ENCODE measurements around the gene WHRN.

WHRN gene

GRCh38 chr9:114492991-114493390 lies 12.3 kb downstream of the WHRN start:
- TF ChIP-seq MAX (IDR thresholded peaks at IDR 0.05; ENCODE audit: low read depth, low read length) (no peak), POLR2A (IDR thresholded peaks at IDR 0.05; ENCODE audit: extremely low read depth, insufficient read length) (no peak), MYC (IDR thresholded peaks at IDR 0.05; ENCODE audit: low read depth, low read length) (no peak), CTCF (IDR thresholded peaks at IDR 0.05; ENCODE audit: low read depth, low read length) (no peak)
- no peak for DNase-seq (ENCODE audit: low read depth)
- no peak overlapping the region for H3K4me3 ChIP-seq (ENCODE audit: low read depth, low read length)

GRCh38 chr9:114491430-114492003 lies 13.8 kb downstream of the WHRN start:
- H3K4me3 ChIP-seq (ENCODE audit: low read depth, low read length): no peak overlapping the region

GRCh38 chr9:114489928-114490327 lies 15.3 kb downstream of the WHRN start:
- no peak overlapping the region for H3K4me3 ChIP-seq (ENCODE audit: low read depth, low read length)
- TF ChIP-seq MAX (IDR thresholded peaks at IDR 0.05; ENCODE audit: low read depth, low read length) (no peak), CTCF (IDR thresholded peaks at IDR 0.05; ENCODE audit: low read depth, low read length) (no peak), POLR2A (IDR thresholded peaks at IDR 0.05; ENCODE audit: extremely low read depth, insufficient read length) (no peak), MYC (IDR thresholded peaks at IDR 0.05; ENCODE audit: low read depth, low read length) (no peak)
- DNase-seq (ENCODE audit: low read depth): no peak

More at GRCh38 chr9:114491430-114492003, 13.8 kb downstream of the WHRN start:
- TF ChIP-seq MYC (IDR thresholded peaks at IDR 0.05; ENCODE audit: low read depth, low read length): no peak
- no peak for TF ChIP-seq MAX (IDR thresholded peaks at IDR 0.05; ENCODE audit: low read depth, low read length)
- no peak for TF ChIP-seq POLR2A (IDR thresholded peaks at IDR 0.05; ENCODE audit: extremely low read depth, insufficient read length)
- DNase-seq (ENCODE audit: low read depth): no peak

- no peak overlapping the region for H3K4me3 ChIP-seq (ENCODE audit: low read depth, low read length)
- TF ChIP-seq MAX (IDR thresholded peaks at IDR 0.05; ENCODE audit: low read depth, low read length) (no peak), MYC (IDR thresholded peaks at IDR 0.05; ENCODE audit: low read depth, low read length) (no peak), CTCF (IDR thresholded peaks at IDR 0.05; ENCODE audit: low read depth, low read length) (no peak), POLR2A (IDR thresholded peaks at IDR 0.05; ENCODE audit: extremely low read depth, insufficient read length) (no peak)
- no peak for DNase-seq (ENCODE audit: low read depth)
These were observed 16.7 kb downstream of the WHRN start for GRCh38 chr9:114488398-114489129.

- DNase-seq (ENCODE audit: low read depth): peak; percentile 76
- no peak overlapping the region for H3K4me3 ChIP-seq (ENCODE audit: low read depth, low read length)
- TF ChIP-seq CTCF (IDR thresholded peaks at IDR 0.05; ENCODE audit: low read depth, low read length) (peak; percentile 79), POLR2A (IDR thresholded peaks at IDR 0.05; ENCODE audit: extremely low read depth, insufficient read length) (no peak), MAX (IDR thresholded peaks at IDR 0.05; ENCODE audit: low read depth, low read length) (no peak), MYC (IDR thresholded peaks at IDR 0.05; ENCODE audit: low read depth, low read length) (no peak)
These were observed 17.5 kb downstream of the WHRN start for GRCh38 chr9:114487607-114488300.

All from NB4 (cell line).